Lower leg skin (tissue), 3 donors: Measurements from ENCODE around the gene CBL.

Experiments
- POLR2A ChIP-seq, 2 donors: fragments of 450-650 bp; IDR thresholded peaks; one replicate each; pipeline ENCODE4 v1.6.1; 2016 to 2017; ENCODE audit warnings: antibody characterized with exemption in 2 of 2, mild to moderate bottlenecking in 1 of 2, moderate library complexity in 1 of 2
- TF ChIP-seq, protein P1 (sequence below), 3 donors: fragments of 450-650 bp; IDR thresholded peaks; one replicate each; pipeline ENCODE4 v1.5.1; 2016; ENCODE audit warnings: antibody characterized with exemption in 3 of 3, mild to moderate bottlenecking in 3 of 3, moderate library complexity in 2 of 3

DNA sequence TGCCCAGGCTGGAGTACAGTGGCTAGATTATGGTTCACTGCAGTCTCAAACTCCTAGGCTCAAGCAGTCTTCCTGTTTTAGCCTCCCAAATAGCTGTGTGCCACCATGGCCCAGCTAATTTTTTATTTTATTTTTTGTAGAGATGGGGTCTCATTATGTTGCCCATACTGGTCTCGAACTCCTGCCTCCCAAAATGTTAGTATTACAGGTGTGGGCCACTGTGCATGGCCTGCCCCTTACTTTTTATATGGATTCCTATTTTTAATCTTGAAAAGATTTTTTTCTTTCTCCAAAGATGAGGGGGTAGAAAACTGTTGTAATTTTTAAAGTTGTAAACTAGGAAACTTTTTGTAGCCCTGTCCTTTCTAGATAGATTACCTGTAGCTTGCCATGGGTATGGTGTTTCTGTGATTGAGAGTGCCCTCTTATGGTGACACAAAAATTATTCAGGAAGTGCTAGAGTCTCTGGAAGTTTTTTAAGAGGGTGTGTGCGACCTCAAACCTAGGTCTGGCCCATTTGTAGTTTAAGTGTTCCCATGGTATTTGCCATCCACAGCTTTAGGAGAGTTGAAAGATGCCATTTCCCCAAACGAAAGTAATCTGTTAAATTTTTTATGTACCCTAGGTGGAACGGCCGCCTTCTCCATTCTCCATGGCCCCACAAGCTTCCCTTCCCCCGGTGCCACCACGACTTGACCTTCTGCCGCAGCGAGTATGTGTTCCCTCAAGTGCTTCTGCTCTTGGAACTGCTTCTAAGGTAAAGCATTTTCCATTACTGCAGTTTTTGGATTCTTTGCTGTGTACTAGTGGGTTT is 78.4 kb downstream of the CBL start:
- no peak for TF ChIP-seq POLR2A (IDR thresholded peaks at IDR 0.05)
- TF ChIP-seq, protein P1, sequence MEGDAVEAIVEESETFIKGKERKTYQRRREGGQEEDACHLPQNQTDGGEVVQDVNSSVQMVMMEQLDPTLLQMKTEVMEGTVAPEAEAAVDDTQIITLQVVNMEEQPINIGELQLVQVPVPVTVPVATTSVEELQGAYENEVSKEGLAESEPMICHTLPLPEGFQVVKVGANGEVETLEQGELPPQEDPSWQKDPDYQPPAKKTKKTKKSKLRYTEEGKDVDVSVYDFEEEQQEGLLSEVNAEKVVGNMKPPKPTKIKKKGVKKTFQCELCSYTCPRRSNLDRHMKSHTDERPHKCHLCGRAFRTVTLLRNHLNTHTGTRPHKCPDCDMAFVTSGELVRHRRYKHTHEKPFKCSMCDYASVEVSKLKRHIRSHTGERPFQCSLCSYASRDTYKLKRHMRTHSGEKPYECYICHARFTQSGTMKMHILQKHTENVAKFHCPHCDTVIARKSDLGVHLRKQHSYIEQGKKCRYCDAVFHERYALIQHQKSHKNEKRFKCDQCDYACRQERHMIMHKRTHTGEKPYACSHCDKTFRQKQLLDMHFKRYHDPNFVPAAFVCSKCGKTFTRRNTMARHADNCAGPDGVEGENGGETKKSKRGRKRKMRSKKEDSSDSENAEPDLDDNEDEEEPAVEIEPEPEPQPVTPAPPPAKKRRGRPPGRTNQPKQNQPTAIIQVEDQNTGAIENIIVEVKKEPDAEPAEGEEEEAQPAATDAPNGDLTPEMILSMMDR (IDR thresholded peaks at IDR 0.05): no peak
